Heart left ventricle (tissue), 16 donors: ENCODE data around the gene ITGB1BP1. TPM values are rescaled to one million over a fixed set of nuclear protein-coding genes. Genes with fewer than 3 reads are reported as not detected.

ENCODE experiments used
- ATAC-seq, 4 donors: fragments of 200-7000 bp; cut with Tn5 transposase; one replicate each; pipeline ENCODE4 v1.9.1; 2020 to 2022; ENCODE audit warnings: moderate library complexity in 4 of 4, mild to moderate bottlenecking in 3 of 4, moderate number of reproducible peaks in 1 of 4
- DNase-seq, 5 donors: peaks; one replicate each; pipeline ENCODE4 v3.0.0-alpha.2; 2020
- H3K27ac ChIP-seq, 12 donors: fragments of 200-600 bp; sonication (generic) in 4 of 12; one replicate each; pipeline versions ENCODE4 v1.5.0 to v1.8.0; 2016 to 2022; ENCODE audit warnings: mild to moderate bottlenecking in 2 of 12
- H3K27me3 ChIP-seq, 9 donors: fragments of 200-600 bp; sonication (generic) in 2 of 9; one replicate each; pipeline versions ENCODE4 v1.5.1 to v1.8.0; 2016 to 2022; ENCODE audit warnings: mild to moderate bottlenecking in 3 of 9
- H3K36me3 ChIP-seq, 9 donors: fragments of 200-600 bp; sonication (generic) in 2 of 9; one replicate each; pipeline versions ENCODE4 v1.5.0 to v1.8.0; 2018 to 2022; ENCODE audit warnings: mild to moderate bottlenecking in 2 of 9
- H3K4me1 ChIP-seq, 12 donors: fragments of 200-600 bp; sonication (generic) in 4 of 12; one replicate each; pipeline versions ENCODE4 v1.5.0 to v1.8.0; 2016 to 2022; ENCODE audit warnings: mild to moderate bottlenecking in 3 of 12
- H3K4me3 ChIP-seq, 12 donors: fragments of 200-600 bp; sonication (generic) in 4 of 12; one replicate each; pipeline versions ENCODE4 v1.5.0 to v1.8.0; 2017 to 2022; ENCODE audit warnings: mild to moderate bottlenecking in 9 of 12, moderate library complexity in 4 of 12
- H3K9me3 ChIP-seq, 12 donors: fragments of 200-600 bp; sonication (generic) in 4 of 12; one replicate each; pipeline versions ENCODE4 v1.5.0 to v1.8.0; 2016 to 2022; ENCODE audit warnings: mild to moderate bottlenecking in 1 of 12
- CTCF ChIP-seq, 12 donors: fragments of 200-600 bp; sonication (generic) in 4 of 12; IDR thresholded peaks; one replicate each; pipeline versions ENCODE4 v1.5.0 to v1.8.0; 2018 to 2022; ENCODE audit warnings: antibody characterized with exemption in 12 of 12, mild to moderate bottlenecking in 5 of 12
- POLR2A ChIP-seq, 2 donors: fragments of 450-650 bp; IDR thresholded peaks; one replicate each; pipeline ENCODE4 v1.6.1; 2017; ENCODE audit warnings: antibody characterized with exemption in 2 of 2, mild to moderate bottlenecking in 2 of 2, moderate library complexity in 2 of 2
- WGBS, 4 donors: extraction: QIAGEN DNeasy Blood & Tissue Kit in 2 of 4; methylation state at CpG; one replicate each; pipeline versions ENCODE4 v1.1.5 to v1.1.7; 2013 to 2018; 5-methylcytosine and 5-hydroxymethylcytosine counted together
- intact Hi-C, 10 donors: fragments of 100-400 bp; cut with DNase I; formaldehyde crosslinking; loops; one replicate each; pipeline versions ENCODE4 v1.11.1 to v1.14.2; 2022
- polyA plus RNA-seq, 2 donors: library from polyadenylated mRNA; stranded (reverse); fragments of 200-250 nt; gene quantifications; one replicate each; pipeline ENCODE4 v1.2.3, GENCODE V29; 2013
- total RNA-seq, 9 donors: library from RNA; depleted of rRNA in 2 of 9; stranded (reverse); fragments of >200 nt in 2 of 9; fragmentation: NEBNext Ultra II Directional in 3 of 9; extraction: Animal tissue kit (Norgen Biotek cat#: 25700) in 3 of 9; gene quantifications; one replicate each; pipeline versions ENCODE4 v1.1.0 to v1.2.4, GENCODE V29; 2016 to 2023
- donor health status: ischemic (EF 13 %, LVEDD 7.1; RV severe dilation, severe dysfunction).
- donor health status: healthy with polysubstance abuse.
- donor health status: DM: no; HTN: yes; CAD: no.
- donor health status: DM: no; HTN: no; CAD: no.
- donor health status: ischemic (EF 25% LVEDD 6.9; RV normal size, moderate dysfunction).
- donor health status: ischemic (EF 25% LVEDD 5.7; RV mildly dilated, moderate dysfunction).
- donor health status: healthy.
- donor health status: DM: yes; HTN: yes; CAD: no.
- donor health status: ischemic (EF 35%, LVEDD 5.7; RV mildly dilated, moderate dysfunction).
- donor health status: nonischemic (EF 11% LVEDD 7.7; RV severe dilation, severe dysfunction).
- donor health status: DM: yes; HTN: yes; CAD: no.
- donor health status: PGD.
- donor health status: ischemic (EF 29% LVEDD 5.4; RV normal size, mild dysfunction).
- donor health status: nonischemic (EF 23%, LVEDD 6.1; RV moderate dilation, normal function).

The ITGB1BP1 gene
- total and polyA plus RNA-seq, 11 donors, result 26.5 to 165 (median 104) TPM

GRCh38 chr2:9356261-9356660 lies 67.1 kb downstream of the ITGB1BP1 start:
- DNase-seq (no peak), ATAC-seq (no peak)
- H3K4me1 ChIP-seq, result no peaks in the 10 kb centered on the region
- no peaks in the 10 kb centered on the region for H3K27me3 ChIP-seq
- peaks cover 0 to 100% (median 64%) of the 10 kb centered on the region in 9 donors for H3K36me3 ChIP-seq
- 90 to 93% (median 91%) methylated on average over 11 of the region's 11 CpGs for WGBS, 4 donors
- TF ChIP-seq POLR2A (IDR thresholded peaks at IDR 0.05) (no peak), CTCF (IDR thresholded peaks at IDR 0.05) (no peak)
- intact Hi-C loops, result no loop called here
- H3K9me3 ChIP-seq, result no peaks in the 10 kb centered on the region
- no peak overlapping the region for H3K27ac ChIP-seq
- H3K4me3 ChIP-seq, result no peak overlapping the region

GRCh38 chr2:9355716-9356115 lies 67.6 kb downstream of the ITGB1BP1 start:
- no peak for TF ChIP-seq POLR2A (IDR thresholded peaks at IDR 0.05)
- TF ChIP-seq CTCF (IDR thresholded peaks at IDR 0.05), result no peak
- Histone ChIP-seq H3K9me3 (no peaks in the 10 kb centered on the region), H3K4me1 (no peaks in the 10 kb centered on the region), H3K27me3 (no peaks in the 10 kb centered on the region), H3K36me3 (peaks cover 0 to 100% (median 66%) of the 10 kb centered on the region in 9 donors), H3K27ac (no peak overlapping the region), H3K4me3 (no peak overlapping the region)
- intact Hi-C loops, result no loop called here
- no peak for ATAC-seq
- 83 to 84% (median 83%) methylated on average over 4 of the region's 4 CpGs for WGBS, 4 donors
- no peak for DNase-seq

- H3K36me3 ChIP-seq, result peaks cover 0 to 100% (median 67%) of the 10 kb centered on the region in 9 donors
- H3K9me3 ChIP-seq, result no peaks in the 10 kb centered on the region
- TF ChIP-seq POLR2A (IDR thresholded peaks at IDR 0.05) (no peak), CTCF (IDR thresholded peaks at IDR 0.05) (no peak)
- H3K4me1 ChIP-seq, result no peaks in the 10 kb centered on the region
- no peaks in the 10 kb centered on the region for H3K27me3 ChIP-seq
- whole genome bisulfite sequencing, 4 donors, result 91 to 97% (median 93%) methylated on average over 3 of the region's 3 CpGs
- no peak overlapping the region for H3K27ac ChIP-seq
- DNase-seq (no peak), ATAC-seq (no peak)
- H3K4me3 ChIP-seq, result no peak overlapping the region
- intact Hi-C loops, result no loop called here
Measured at GRCh38 chr2:9355270-9355669, 68.1 kb downstream of the ITGB1BP1 start.

GRCh38 chr2:9354318-9354717 lies 69.0 kb downstream of the ITGB1BP1 start:
- TF ChIP-seq POLR2A (IDR thresholded peaks at IDR 0.05), result no peak
- TF ChIP-seq CTCF (IDR thresholded peaks at IDR 0.05), result no peak
- intact Hi-C loops, result no loop called here
- no peak for DNase-seq
- Histone ChIP-seq H3K4me1 (no peaks in the 10 kb centered on the region), H3K36me3 (peaks cover 0 to 100% (median 63%) of the 10 kb centered on the region in 9 donors), H3K27ac (no peak overlapping the region), H3K4me3 (no peak overlapping the region), H3K27me3 (no peaks in the 10 kb centered on the region), H3K9me3 (no peaks in the 10 kb centered on the region)
- ATAC-seq, result no peak
- 95 to 98% (median 96%) methylated on average over 12 of the region's 12 CpGs for WGBS, 4 donors

Other genes starting within 250 kb of the ITGB1BP1 start
- 10 to 100 TPM in 7 of 9 donors, 1 to 10 TPM in 2; 7.4 to 17.0 (median 12.9) TPM for gene ASAP2, start 216.7 kb downstream of the ITGB1BP1 start, total RNA-seq
- 1 to 10 TPM; 6.7 to 8.0 TPM for gene ASAP2, start 216.7 kb downstream of the ITGB1BP1 start, polyA plus RNA-seq
- gene CPSF3, start 126 bp upstream of the ITGB1BP1 start, total RNA-seq, result 10 to 100 TPM; 13.8 to 27.5 (median 18.3) TPM
- 10 to 100 TPM; 12.0 to 21.9 TPM for gene CPSF3, start 126 bp upstream of the ITGB1BP1 start, polyA plus RNA-seq
- 100 to 1,000 TPM in 1 of 9 donors, 10 to 100 TPM in 8; 58.4 to 101 (median 78.0) TPM for gene IAH1, start 51.0 kb upstream of the ITGB1BP1 start, total RNA-seq
- gene IAH1, start 51.0 kb upstream of the ITGB1BP1 start, polyA plus RNA-seq, result 100 to 1,000 TPM in 1 of 2 donors, 10 to 100 TPM in 1; 51.6 to 124 TPM
- gene ADAM17, start 132.3 kb upstream of the ITGB1BP1 start, total RNA-seq, result 10 to 100 TPM in 8 of 9 donors, 1 to 10 TPM in 1; 8.9 to 22.4 (median 15.1) TPM
- 10 to 100 TPM in 1 of 2 donors, 1 to 10 TPM in 1; 6.5 to 12.1 TPM for gene ADAM17, start 132.3 kb upstream of the ITGB1BP1 start, polyA plus RNA-seq
- gene YWHAQ, start 207.5 kb upstream of the ITGB1BP1 start, total RNA-seq, result 100 to 1,000 TPM; 169 to 310 (median 213) TPM
- 100 to 1,000 TPM in 1 of 2 donors, 10 to 100 TPM in 1; 91.0 to 249 TPM for gene YWHAQ, start 207.5 kb upstream of the ITGB1BP1 start, polyA plus RNA-seq